B cell (primary cell): ENCODE measurements around the gene TMEM35A. TPM values are rescaled to one million over a fixed set of nuclear protein-coding genes. Genes with fewer than 3 reads are reported as not detected.

Experiments used
- ATAC-seq: fragments of 200-7000 bp; cut with Tn5 transposase; one replicate; pipeline ENCODE4 v1.10.0; 2021; ENCODE audit warnings: low read depth, mild to moderate bottlenecking, moderate number of reproducible peaks, moderate library complexity
- CTCF ChIA-PET: fragments of 350-600 bp; sonication (Branson Sonifier 250); formaldehyde crosslinking; loops from one replicate; lab custom pipeline; 2021; ENCODE audit warnings: antibody characterized with exemption, inconsistent platforms; lab: Charles Lee
- POLR2A ChIA-PET: fragments of 350-600 bp; sonication (Branson Sonifier 250); formaldehyde crosslinking; loops from one replicate; lab custom pipeline; 2021; ENCODE audit warnings: antibody characterized with exemption; lab: Charles Lee
- DNase-seq: peaks from one replicate; pipeline ENCODE4 v3.0.0; 2013
- H2AFZ ChIP-seq: 2 replicates; pipeline ENCODE4 v1.6.1; 2012; ENCODE audit warnings: mild to moderate bottlenecking, low read depth, low read length; ENCODE audit not compliant: insufficient read depth, poor library complexity, severe bottlenecking
- H3K27ac ChIP-seq, 2 donors: 1 replicate in 1 of 2; 2 replicates in 1 of 2; pipeline ENCODE4 v1.5.1; 2012 to 2013; ENCODE audit warnings: low read length in 2 of 2, mild to moderate bottlenecking in 2 of 2, moderate library complexity in 1 of 2
- H3K27me3 ChIP-seq, 4 experiments: fragments of 200-600 bp in 1 of 4; sonication (generic) in 1 of 4; replicated peaks in 1 of 4; 1 replicate in 2 of 4; 2 replicates in 2 of 4; pipeline versions ENCODE4 v1.6.1 to v1.7.0; 2013 to 2016; ENCODE audit warnings: low read length in 3 of 4, mild to moderate bottlenecking in 2 of 4, mixed read lengths in 1 of 4, moderate library complexity in 1 of 4; ENCODE audit not compliant: insufficient read depth in 4 of 4, control insufficient read depth in 3 of 4; ENCODE audit errors: control extremely low read depth in 1 of 4
- H3K36me3 ChIP-seq, 2 experiments: replicated peaks in 1 of 2; 1 replicate in 1 of 2; 2 replicates in 1 of 2; pipeline versions ENCODE4 v1.6.1 to v1.7.1; 2013; ENCODE audit warnings: low read length in 1 of 2; ENCODE audit not compliant: insufficient read depth in 2 of 2, control insufficient read depth in 1 of 2; ENCODE audit errors: control extremely low read depth in 1 of 2, extremely low read depth in 1 of 2
- H3K4me1 ChIP-seq, 2 donors: fragments of 200-600 bp in 1 of 2; sonication (generic) in 1 of 2; 1 replicate in 1 of 2; 2 replicates in 1 of 2; pipeline versions ENCODE4 v1.5.1 to v1.6.1; 2013 to 2017; ENCODE audit warnings: low read length in 2 of 2; ENCODE audit not compliant: control insufficient read depth in 2 of 2, insufficient read depth in 2 of 2
- H3K4me2 ChIP-seq: replicated peaks from 2 replicates; pipeline ENCODE3; 2012; ENCODE audit warnings: mild to moderate bottlenecking, low read depth, low read length; ENCODE audit not compliant: poor library complexity, severe bottlenecking
- H3K4me3 ChIP-seq, 5 experiments: fragments of 200-600 bp in 1 of 5; sonication (generic) in 1 of 5; 1 replicate in 3 of 5; 2 replicates in 2 of 5; pipeline versions ENCODE4 v1.5.1 to v1.7.0; 2011 to 2016; ENCODE audit warnings: low read length in 4 of 5, mild to moderate bottlenecking in 4 of 5, low read depth in 2 of 5, control low read depth in 1 of 5, moderate library complexity in 1 of 5; ENCODE audit not compliant: insufficient read depth in 1 of 5; ENCODE audit errors: control extremely low read depth in 1 of 5, extremely low read depth in 1 of 5
- H3K79me2 ChIP-seq: fragments of 200-600 bp; sonication (generic); one replicate; pipeline ENCODE4 v1.6.0; 2016; ENCODE audit warnings: low read length; ENCODE audit not compliant: control insufficient read depth, insufficient read depth
- H3K9ac ChIP-seq: fragments of 200-600 bp; sonication (generic); 2 replicates; pipeline ENCODE4 v1.6.1; 2017; ENCODE audit warnings: mild to moderate bottlenecking, low read length, moderate library complexity
- H3K9me3 ChIP-seq, 3 donors: one replicate each; pipeline versions ENCODE4 v1.6.1 to v1.7.1; 2013; ENCODE audit warnings: low read length in 2 of 3; ENCODE audit not compliant: control insufficient read depth in 2 of 3, insufficient read depth in 1 of 3; ENCODE audit errors: control extremely low read depth in 1 of 3
- H4K20me1 ChIP-seq: 2 replicates; pipeline ENCODE4 v1.6.0; 2012; ENCODE audit warnings: mild to moderate bottlenecking, low read length; ENCODE audit not compliant: insufficient read depth, control insufficient read depth, poor library complexity, severe bottlenecking
- H3K27ac Mint-ChIP-seq: one replicate; pipeline ENCODE4 v1.8.0; 2021; ENCODE audit warnings: mixed read lengths
- H3K27me3 Mint-ChIP-seq: one replicate; pipeline ENCODE4 v1.8.0; 2021; ENCODE audit warnings: mixed read lengths
- H3K4me1 Mint-ChIP-seq: one replicate; pipeline ENCODE4 v1.8.0; 2021; ENCODE audit warnings: mixed read lengths
- H3K4me3 Mint-ChIP-seq: one replicate; pipeline ENCODE4 v1.8.0; 2021; ENCODE audit warnings: mixed read lengths
- H3K9me3 Mint-ChIP-seq: one replicate; pipeline ENCODE4 v1.8.0; 2022; ENCODE audit warnings: mixed read lengths; ENCODE audit not compliant: insufficient read depth
- EZH2 ChIP-seq: IDR thresholded peaks from 2 replicates; pipeline ENCODE4 v1.6.1; 2012; ENCODE audit warnings: borderline replicate concordance, low read depth, mild to moderate bottlenecking, moderate library complexity, low read length; ENCODE audit not compliant: insufficient read depth, poor library complexity, severe bottlenecking
- WGBS: methylation state at CpG from one replicate; pipeline ENCODE4 v1.1.5; 2013; ENCODE audit warnings: missing lambda C conversion rate; ENCODE audit not compliant: insufficient coverage; 5-methylcytosine and 5-hydroxymethylcytosine counted together
- intact Hi-C: fragments of 100-400 bp; cut with micrococcal nuclease; formaldehyde crosslinking; loops from one replicate; pipeline ENCODE4 v1.10.0; 2022
- polyA plus RNA-seq: library from polyadenylated mRNA; depleted of rRNA; stranded (reverse); fragments of >200 nt; gene quantifications from 2 replicates; pipeline ENCODE4 v1.2.3, GENCODE V29; 2012
- total RNA-seq, 2 donors: library from RNA; stranded (reverse); fragments of 120-200 nt in 1 of 2; gene quantifications; 1 replicate in 1 of 2; 2 replicates in 1 of 2; pipeline versions ENCODE4 v1.2.3 to v1.2.4, GENCODE V29; 2013 to 2022
- TF ChIP-seq, protein P1 (sequence below): fragments of 200-600 bp; IDR thresholded peaks from one replicate; pipeline ENCODE4 v1.8.0; 2022; ENCODE audit warnings: antibody characterized with exemption, mild to moderate bottlenecking

Gene TMEM35A
- total and polyA plus RNA-seq, 2 donors (not counting 1 experiment from before 2014, with no cell fraction given): not detected

DNA sequence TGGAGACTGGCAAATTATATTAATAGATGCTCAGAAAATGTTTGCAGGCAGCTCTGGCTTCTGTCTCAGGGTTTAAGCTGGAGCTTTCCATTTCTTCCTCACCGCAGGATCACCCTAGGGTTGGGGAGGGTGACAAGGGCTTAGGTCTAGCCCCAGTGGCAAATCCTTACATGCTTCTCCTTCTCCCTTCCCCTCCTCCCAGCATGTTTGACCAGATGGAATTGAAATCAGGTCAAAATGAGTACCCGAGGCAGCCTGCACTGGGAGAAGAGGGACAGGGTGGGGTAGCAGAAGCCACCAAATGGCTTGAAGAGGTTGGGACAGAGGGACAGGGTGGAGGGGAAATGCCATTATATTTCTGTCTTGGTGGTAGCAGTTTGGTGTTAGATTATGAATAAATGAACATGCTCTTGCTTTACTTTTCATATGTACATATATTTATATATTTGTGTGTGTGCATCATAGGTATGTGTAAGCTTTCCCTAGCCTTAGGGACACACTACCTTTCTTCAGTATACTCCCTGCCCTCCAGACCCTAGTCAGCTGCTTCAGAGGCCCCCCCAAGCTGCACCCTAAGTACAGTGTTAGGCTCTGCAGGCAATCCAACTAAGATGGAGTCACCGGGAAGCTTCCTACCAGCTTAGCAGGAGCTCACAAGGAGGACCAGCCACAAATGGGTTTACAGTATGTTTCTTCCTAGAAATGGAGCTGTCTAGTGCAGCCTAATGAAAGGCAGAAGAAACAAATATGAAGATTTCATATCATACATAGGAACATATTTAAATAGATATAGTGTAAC, 1.8 kb downstream of the TMEM35A start:
- Mint-ChIP-seq H3K27ac (no peak overlapping the region), H3K4me3 (no peak overlapping the region), H3K27me3 (peaks cover 26% of the 10 kb centered on the region), H3K4me1 (peaks cover 7% of the 10 kb centered on the region), H3K9me3 (no peaks in the 10 kb centered on the region)
- Histone ChIP-seq H3K9ac (no peak overlapping the region), H2AFZ (no peak overlapping the region), H3K4me1 (no peaks in the 10 kb centered on the region), H4K20me1 (no peaks in the 10 kb centered on the region), H3K79me2 (no peaks in the 10 kb centered on the region), H3K4me3 (no peak overlapping the region), H3K9me3 (no peaks in the 10 kb centered on the region), H3K4me2 (no peak overlapping the region), H3K27ac (no peak overlapping the region), H3K36me3 (no peaks in the 10 kb centered on the region), H3K27me3 (peaks cover 0 to 18% (median 0%) of the 10 kb centered on the region in 4 experiments)
- ChIA-PET CTCF (no interaction called here), POLR2A (no interaction called here)
- ATAC-seq (no peak), DNase-seq (no peak)
- TF ChIP-seq, protein P1, sequence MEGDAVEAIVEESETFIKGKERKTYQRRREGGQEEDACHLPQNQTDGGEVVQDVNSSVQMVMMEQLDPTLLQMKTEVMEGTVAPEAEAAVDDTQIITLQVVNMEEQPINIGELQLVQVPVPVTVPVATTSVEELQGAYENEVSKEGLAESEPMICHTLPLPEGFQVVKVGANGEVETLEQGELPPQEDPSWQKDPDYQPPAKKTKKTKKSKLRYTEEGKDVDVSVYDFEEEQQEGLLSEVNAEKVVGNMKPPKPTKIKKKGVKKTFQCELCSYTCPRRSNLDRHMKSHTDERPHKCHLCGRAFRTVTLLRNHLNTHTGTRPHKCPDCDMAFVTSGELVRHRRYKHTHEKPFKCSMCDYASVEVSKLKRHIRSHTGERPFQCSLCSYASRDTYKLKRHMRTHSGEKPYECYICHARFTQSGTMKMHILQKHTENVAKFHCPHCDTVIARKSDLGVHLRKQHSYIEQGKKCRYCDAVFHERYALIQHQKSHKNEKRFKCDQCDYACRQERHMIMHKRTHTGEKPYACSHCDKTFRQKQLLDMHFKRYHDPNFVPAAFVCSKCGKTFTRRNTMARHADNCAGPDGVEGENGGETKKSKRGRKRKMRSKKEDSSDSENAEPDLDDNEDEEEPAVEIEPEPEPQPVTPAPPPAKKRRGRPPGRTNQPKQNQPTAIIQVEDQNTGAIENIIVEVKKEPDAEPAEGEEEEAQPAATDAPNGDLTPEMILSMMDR: no peak
- no peak for TF ChIP-seq EZH2
- intact Hi-C loops: no loop called here
- WGBS: no CpG with 5 or more reads among the region's 3 CpGs

DNA sequence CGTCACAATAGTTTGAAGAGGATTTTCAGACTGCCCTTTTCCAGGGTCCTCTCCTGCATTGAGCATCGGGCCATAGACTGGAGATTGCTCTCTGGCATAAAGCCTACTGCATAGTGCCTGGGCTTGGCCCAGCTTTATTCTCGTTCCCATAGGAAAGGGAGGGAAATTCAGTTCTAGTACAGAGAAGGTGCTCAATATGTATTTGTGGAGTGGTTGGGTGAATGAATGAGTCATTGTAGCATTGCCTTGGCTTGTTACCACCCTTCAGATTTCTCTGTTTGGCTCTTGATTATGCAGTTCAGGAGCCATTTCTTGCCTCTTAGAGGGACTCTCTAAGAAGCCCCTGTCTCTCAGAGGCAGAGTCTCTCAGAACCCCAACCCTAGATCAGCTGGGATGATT, 2.6 kb downstream of the TMEM35A start:
- no peak overlapping the region for H2AFZ ChIP-seq
- no peak overlapping the region for H3K27ac ChIP-seq
- H4K20me1 ChIP-seq: no peaks in the 10 kb centered on the region
- no peak for TF ChIP-seq EZH2
- TF ChIP-seq, protein P1: no peak
- no peaks in the 10 kb centered on the region for H3K9me3 ChIP-seq
- ChIA-PET CTCF (no interaction called here), POLR2A (no interaction called here)
- Mint-ChIP-seq H3K9me3 (no peaks in the 10 kb centered on the region), H3K4me3 (no peak overlapping the region), H3K27me3 (peaks cover 26% of the 10 kb centered on the region), H3K4me1 (peaks cover 7% of the 10 kb centered on the region), H3K27ac (no peak overlapping the region)
- no peak overlapping the region for H3K9ac ChIP-seq
- 100% methylated on average over 1 of the region's 3 CpGs for WGBS
- H3K79me2 ChIP-seq: no peaks in the 10 kb centered on the region
- H3K27me3 ChIP-seq: peaks cover 0 to 18% (median 0%) of the 10 kb centered on the region in 4 experiments
- intact Hi-C loops: no loop called here
- ATAC-seq: no peak
- no peaks in the 10 kb centered on the region for H3K36me3 ChIP-seq
- no peak overlapping the region for H3K4me3 ChIP-seq
- no peaks in the 10 kb centered on the region for H3K4me1 ChIP-seq
- H3K4me2 ChIP-seq: no peak overlapping the region
- no peak for DNase-seq
